Upper lobe of right lung (tissue), 1 donor: ENCODE data around the gene ABHD12B. TPM values are rescaled to one million over a fixed set of nuclear protein-coding genes. Genes with fewer than 3 reads are reported as not detected.
"Not testable (repeated sequence)": the region's sequence is repeated elsewhere in the genome, so short reads cannot be mapped to it uniquely, and the experiment has no call there.

Experiments used
- ATAC-seq: fragments of 200-7000 bp; cut with Tn5 transposase; one replicate; pipeline ENCODE4 v1.9.1; 2020; ENCODE audit warnings: mild to moderate bottlenecking, moderate library complexity
- DNase-seq: peaks from one replicate; pipeline ENCODE4 v3.0.0-alpha.2; 2020
- H3K27ac ChIP-seq: fragments of 200-600 bp; one replicate; pipeline ENCODE4 v1.8.0; 2022
- H3K27me3 ChIP-seq: fragments of 200-600 bp; one replicate; pipeline ENCODE4 v1.8.0; 2022; ENCODE audit warnings: mild to moderate bottlenecking
- H3K36me3 ChIP-seq: fragments of 200-600 bp; one replicate; pipeline ENCODE4 v1.8.0; 2022
- H3K4me1 ChIP-seq: fragments of 200-600 bp; one replicate; pipeline ENCODE4 v1.8.0; 2022
- H3K4me3 ChIP-seq: fragments of 200-600 bp; one replicate; pipeline ENCODE4 v1.8.0; 2022; ENCODE audit warnings: mild to moderate bottlenecking
- H3K9me3 ChIP-seq: fragments of 200-600 bp; one replicate; pipeline ENCODE4 v1.8.0; 2022
- CTCF ChIP-seq: fragments of 200-600 bp; IDR thresholded peaks from one replicate; pipeline ENCODE4 v1.8.0; 2022; ENCODE audit warnings: antibody characterized with exemption
- intact Hi-C: fragments of 100-400 bp; cut with DNase I; formaldehyde crosslinking; loops from one replicate; pipeline ENCODE4 v1.11.0; 2022
- total RNA-seq: library from RNA; stranded (reverse); fragmentation: NEBNext Ultra II Directional; extraction: Animal tissue kit (Norgen Biotek cat#: 25700); gene quantifications from one replicate; pipeline ENCODE4 v1.2.1, GENCODE V29; 2021
- donor health status: DM: no; HTN: yes; CAD: no; lungs with severe emphysema.

ABHD12B gene
- total RNA-seq, 1 donor from 2014 or later = 0.43 TPM

- Histone ChIP-seq H3K4me3 (no peak overlapping the region), H3K27me3 (no peaks in the 10 kb centered on the region), H3K27ac (no peak overlapping the region), H3K4me1 (no peaks in the 10 kb centered on the region), H3K9me3 (no peaks in the 10 kb centered on the region), H3K36me3 (no peaks in the 10 kb centered on the region)
- DNase-seq = no peak
- no peak for TF ChIP-seq CTCF
- no peak for ATAC-seq
- intact Hi-C loops = no loop called here
Measured at GRCh38 chr14:50883827-50884197, 12.0 kb downstream of the ABHD12B start.

- no peaks in the 10 kb centered on the region for H3K36me3 ChIP-seq
- TF ChIP-seq CTCF = no peak
- H3K4me1 ChIP-seq = no peaks in the 10 kb centered on the region
- ATAC-seq = no peak
- DNase-seq = no peak
- no peaks in the 10 kb centered on the region for H3K9me3 ChIP-seq
- no peak overlapping the region for H3K4me3 ChIP-seq
- H3K27ac ChIP-seq = no peak overlapping the region
- intact Hi-C loops = no loop called here
- no peaks in the 10 kb centered on the region for H3K27me3 ChIP-seq
Measured at GRCh38 chr14:50887476-50887875, 15.6 kb downstream of the ABHD12B start.

- ATAC-seq (no peak), DNase-seq (no peak)
- no peak overlapping the region for H3K27ac ChIP-seq
- intact Hi-C loops = no loop called here
- H3K4me1 ChIP-seq = no peaks in the 10 kb centered on the region
- H3K9me3 ChIP-seq = no peaks in the 10 kb centered on the region
- no peak overlapping the region for H3K4me3 ChIP-seq
- no peaks in the 10 kb centered on the region for H3K27me3 ChIP-seq
- TF ChIP-seq CTCF = no peak
- no peaks in the 10 kb centered on the region for H3K36me3 ChIP-seq
Measured at GRCh38 chr14:50892255-50892654, 20.4 kb downstream of the ABHD12B start.

- H3K4me3 ChIP-seq, ATAC-seq: not testable (repeated sequence)
Measured at GRCh38 chr14:50896421-50896820, 24.6 kb downstream of the ABHD12B start.

GRCh38 chr14:50897005-50897404, 25.2 kb downstream of the ABHD12B start:
- H3K9me3 ChIP-seq, DNase-seq, H3K4me1 ChIP-seq, intact Hi-C loops, H3K36me3 ChIP-seq, H3K4me3 ChIP-seq, H3K27me3 ChIP-seq, ATAC-seq, H3K27ac ChIP-seq: not testable (repeated sequence)

More at GRCh38 chr14:50896421-50896820, 24.6 kb downstream of the ABHD12B start:
- H3K4me1 ChIP-seq, H3K27ac ChIP-seq, DNase-seq, H3K27me3 ChIP-seq, intact Hi-C loops, H3K36me3 ChIP-seq, H3K9me3 ChIP-seq: not testable (repeated sequence)

GRCh38 chr14:50897658-50898175, 25.9 kb downstream of the ABHD12B start:
- Histone ChIP-seq H3K4me1 (no peaks in the 10 kb centered on the region), H3K9me3 (no peaks in the 10 kb centered on the region), H3K27ac (no peak overlapping the region), H3K27me3 (no peaks in the 10 kb centered on the region), H3K36me3 (no peaks in the 10 kb centered on the region), H3K4me3 (no peak overlapping the region)
- no peak for TF ChIP-seq CTCF
- intact Hi-C loops = no loop called here
- DNase-seq = no peak
- ATAC-seq = no peak

- no peak overlapping the region for H3K4me3 ChIP-seq
- H3K36me3 ChIP-seq = peaks cover 3% of the 10 kb centered on the region
- DNase-seq (no peak), ATAC-seq (no peak)
- no peak overlapping the region for H3K27ac ChIP-seq
- no peaks in the 10 kb centered on the region for H3K9me3 ChIP-seq
- no peaks in the 10 kb centered on the region for H3K4me1 ChIP-seq
- intact Hi-C loops = no loop called here
- no peak for TF ChIP-seq CTCF
- H3K27me3 ChIP-seq = no peaks in the 10 kb centered on the region
Measured at GRCh38 chr14:50901361-50901760, 29.5 kb downstream of the ABHD12B start.
